NCI-H524 treated with DMSO at 0.1 percent for 48 hours (cell line): ENCODE measurements around the gene FTO.

Experiments used
- DNase-seq: peaks from one replicate; lab custom pipeline; 2025; lab: John Stamatoyannopoulos, UW

Gene FTO

GRCh38 chr16:54159490-54160080 is 455.6 kb downstream of the FTO start:
- no peak for DNase-seq

GRCh38 chr16:54160252-54160860 is 456.4 kb downstream of the FTO start:
- no peak for DNase-seq

GRCh38 chr16:54160939-54161897 is 457.3 kb downstream of the FTO start:
- no peak for DNase-seq

- DNase-seq = no peak
Measured at GRCh38 chr16:54163197-54163843, 459.4 kb downstream of the FTO start.

- no peak for DNase-seq
Measured at GRCh38 chr16:54164789-54165173, 460.8 kb downstream of the FTO start.

GRCh38 chr16:54165174-54165911 is 461.4 kb downstream of the FTO start:
- DNase-seq = no peak

- DNase-seq = no peak
Measured at GRCh38 chr16:54165912-54166865, 462.2 kb downstream of the FTO start.

GRCh38 chr16:54169112-54169511 is 465.2 kb downstream of the FTO start:
- DNase-seq = no peak

GRCh38 chr16:54171626-54172537 is 467.9 kb downstream of the FTO start:
- DNase-seq = no peak

- DNase-seq = no peak
Measured at GRCh38 chr16:54173490-54173889, 469.5 kb downstream of the FTO start.

GRCh38 chr16:54174201-54174600 is 470.2 kb downstream of the FTO start:
- DNase-seq = no peak

GRCh38 chr16:54174750-54175149 is 470.8 kb downstream of the FTO start:
- DNase-seq = no peak

- DNase-seq = no peak
Measured at GRCh38 chr16:54175169-54175551, 471.2 kb downstream of the FTO start.

GRCh38 chr16:54175552-54176375 is 471.8 kb downstream of the FTO start:
- no peak for DNase-seq

GRCh38 chr16:54176376-54176901 is 472.5 kb downstream of the FTO start:
- no peak for DNase-seq

GRCh38 chr16:54177052-54177861 is 473.3 kb downstream of the FTO start:
- DNase-seq = no peak

GRCh38 chr16:54177862-54178477 is 474.0 kb downstream of the FTO start:
- DNase-seq = no peak
